ENCODE data around the gene PSMB4. TPM values are rescaled to one million over a fixed set of nuclear protein-coding genes. Genes with fewer than 3 reads are reported as not detected.

Gene PSMB4
- total RNA-seq, 6 experiments from 2014 or later: 125 to 174 (median 151) TPM

- peaks cover 0 to 39% (median 22%) of the 10 kb centered on the region in 4 donors for H3K36me3 ChIP-seq
- H3K27ac ChIP-seq: no peak overlapping the region
Observed at GRCh38 chr1:151401125-151401788, 1.9 kb downstream of the PSMB4 start.

GRCh38 chr1:151401860-151402259, 2.5 kb downstream of the PSMB4 start:
- H3K4me1 ChIP-seq: peaks cover 0 to 28% (median 3%) of the 10 kb centered on the region in 4 donors
- ATAC-seq (peak in 1 of 4 donors; percentile 30), DNase-seq (no peak)
- H3K27ac ChIP-seq: peak overlapping the region in 1 of 3 donors; percentile 31
- WGBS (ENCODE audit: insufficient coverage, low coverage, low lambda C conversion rate, missing lambda C conversion rate): 56% methylated on average over 2 of the region's 2 CpGs
- H3K4me3 ChIP-seq: no peak overlapping the region
- TF ChIP-seq CTCF (IDR thresholded peaks at IDR 0.05) (no peak), POLR2A (IDR thresholded peaks at IDR 0.05) (no peak)
- H3K27me3 ChIP-seq: no peaks in the 10 kb centered on the region
- peaks cover 0 to 45% (median 27%) of the 10 kb centered on the region in 4 donors for H3K36me3 ChIP-seq
- intact Hi-C loops (cut with DNase I): no loop called here
- no peaks in the 10 kb centered on the region for H3K9me3 ChIP-seq

More at GRCh38 chr1:151401125-151401788, 1.9 kb downstream of the PSMB4 start:
- H3K4me3 ChIP-seq: no peak overlapping the region
- peaks cover 0 to 28% (median 3%) of the 10 kb centered on the region in 4 donors for H3K4me1 ChIP-seq
- TF ChIP-seq CTCF (IDR thresholded peaks at IDR 0.05) (no peak), POLR2A (IDR thresholded peaks at IDR 0.05) (no peak)
- ATAC-seq (no peak), DNase-seq (no peak)
- WGBS (ENCODE audit: insufficient coverage, low coverage, low lambda C conversion rate, missing lambda C conversion rate): 86% methylated on average over 8 of the region's 13 CpGs
- no peaks in the 10 kb centered on the region for H3K27me3 ChIP-seq
- intact Hi-C loops (cut with DNase I): no loop called here
- no peaks in the 10 kb centered on the region for H3K9me3 ChIP-seq

DNA sequence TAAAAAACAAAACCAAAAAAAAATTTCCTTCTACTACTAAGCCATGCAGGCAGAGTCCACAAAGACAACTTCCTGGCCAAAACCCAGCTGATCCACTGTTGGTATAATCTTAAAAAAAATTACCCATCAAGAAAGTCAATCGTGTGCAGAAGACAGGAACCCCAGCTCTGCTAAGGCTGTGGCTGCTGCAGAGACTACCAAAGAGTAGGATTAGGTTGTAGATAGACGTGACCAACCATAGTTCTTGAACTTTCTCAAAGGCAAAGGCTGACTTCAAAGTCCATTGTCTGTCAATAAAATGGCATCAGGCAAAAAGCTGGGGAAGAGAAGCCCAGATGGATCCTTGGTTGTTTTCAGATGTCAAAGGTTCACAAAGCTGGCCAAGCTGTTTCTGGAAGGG, 3.4 kb downstream of the PSMB4 start:
- DNase-seq: no peak
- peaks cover 0 to 54% (median 31%) of the 10 kb centered on the region in 4 donors for H3K36me3 ChIP-seq
- 63% methylated on average over 2 of the region's 2 CpGs for WGBS (ENCODE audit: insufficient coverage, low coverage, low lambda C conversion rate, missing lambda C conversion rate)
- H3K4me3 ChIP-seq: no peak overlapping the region
- peak overlapping the region in 1 of 3 donors; percentile 31 for H3K27ac ChIP-seq
- peaks cover 0 to 28% (median 3%) of the 10 kb centered on the region in 4 donors for H3K4me1 ChIP-seq
- no peaks in the 10 kb centered on the region for H3K27me3 ChIP-seq
- intact Hi-C loops (cut with DNase I): no loop called here
- peak in 1 of 4 donors; percentile 31 for ATAC-seq
- H3K9me3 ChIP-seq: no peaks in the 10 kb centered on the region
- no peak for TF ChIP-seq POLR2A (IDR thresholded peaks at IDR 0.05)
- no peak for TF ChIP-seq CTCF (IDR thresholded peaks at IDR 0.05)

DNA sequence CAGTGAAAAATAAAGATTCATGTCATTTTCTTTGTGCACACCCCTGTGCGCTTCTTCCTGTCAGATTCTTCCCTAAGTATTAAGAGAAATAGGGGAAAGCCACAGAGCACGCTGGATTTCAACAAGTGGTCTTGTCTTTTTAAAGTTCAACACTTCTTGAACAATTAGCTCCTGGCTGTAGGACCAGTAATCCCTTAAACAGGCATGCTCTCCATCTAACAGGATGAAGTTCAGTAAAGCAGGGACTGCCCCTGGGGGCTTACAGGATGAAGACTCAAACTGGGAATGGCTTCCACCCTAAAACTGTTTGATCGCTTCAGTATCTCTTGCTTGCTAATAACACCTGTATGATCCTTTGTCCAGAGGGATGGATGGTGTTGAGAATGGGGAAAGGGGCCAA, 4.2 kb downstream of the PSMB4 start:
- intact Hi-C loops (cut with DNase I): no loop called here
- Histone ChIP-seq H3K4me3 (no peak overlapping the region), H3K27me3 (no peaks in the 10 kb centered on the region), H3K36me3 (peaks cover 0 to 63% (median 38%) of the 10 kb centered on the region in 4 donors), H3K4me1 (peaks cover 0 to 28% (median 3%) of the 10 kb centered on the region in 4 donors), H3K9me3 (no peaks in the 10 kb centered on the region), H3K27ac (no peak overlapping the region)
- ATAC-seq (no peak), DNase-seq (no peak)
- TF ChIP-seq CTCF (IDR thresholded peaks at IDR 0.05) (no peak), POLR2A (IDR thresholded peaks at IDR 0.05) (no peak)
- WGBS (ENCODE audit: insufficient coverage, low coverage, low lambda C conversion rate, missing lambda C conversion rate): 100% methylated on average over 3 of the region's 3 CpGs

Data from right lobe of liver (tissue), 6 donors.